CD1c-positive myeloid dendritic cell (primary cell): Measurements from ENCODE around the gene FNIP1.
"Not testable (repeated sequence)": the region's sequence is repeated elsewhere in the genome, so short reads cannot be mapped to it uniquely, and the experiment has no call there.

Source experiments
- DNase-seq: peaks from one replicate; pipeline ENCODE4 v3.0.0-alpha.2; 2016; ENCODE audit errors: extremely low spot score

FNIP1 gene

GRCh38 chr5:131796793-131797693, at the start of gene FNIP1:
Gene FNIP1, minus strand, starts transcription at chr5:131797017. Its CDS starts 96 bp downstream, at chr5:131796921.
- DNase-seq = peak; percentile 99

DNA sequence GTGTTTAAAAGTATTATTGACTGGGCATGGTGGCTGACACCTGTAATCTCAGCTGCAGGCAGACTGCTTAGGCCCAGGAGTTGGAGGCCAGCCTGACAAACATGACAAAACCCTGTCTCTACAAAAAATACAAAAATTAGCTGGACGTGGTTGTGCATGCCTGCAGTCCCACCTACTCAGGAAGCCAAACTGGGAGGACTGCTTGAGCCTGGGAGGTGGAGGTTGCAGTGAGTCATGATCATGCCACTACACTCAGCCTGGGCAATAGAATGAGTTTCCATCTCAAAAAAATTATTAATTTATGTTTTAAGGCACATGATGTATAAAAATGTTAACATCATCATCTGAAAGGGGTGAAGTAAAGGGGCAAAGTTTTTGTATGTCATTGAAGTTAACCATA, 49.7 kb upstream of the FNIP1 start:
- DNase-seq = no peak

- no peak for DNase-seq
These were observed 49.0 kb upstream of the FNIP1 start for GRCh38 chr5:131845828-131846227.

DNA sequence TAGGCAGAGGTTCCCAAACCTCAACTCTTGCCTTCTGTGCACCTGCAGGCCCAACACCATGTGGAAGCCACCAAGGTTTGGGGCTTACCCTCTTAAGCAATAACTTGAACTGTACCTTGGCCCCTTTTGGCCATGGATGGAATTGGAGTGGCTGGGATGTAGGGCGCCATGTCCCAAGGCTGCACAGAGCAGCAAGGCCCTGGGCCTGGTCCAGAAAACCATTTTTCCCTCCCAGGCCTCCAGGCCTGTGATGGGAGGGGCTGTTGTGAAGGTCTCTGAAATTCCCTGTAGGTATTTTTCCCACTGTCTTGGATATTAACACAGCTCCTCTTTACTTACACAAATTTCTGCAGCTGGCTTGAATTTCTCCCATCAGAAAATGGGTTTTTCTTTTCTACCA, 46.2 kb upstream of the FNIP1 start:
- not testable (repeated sequence) for DNase-seq

DNA sequence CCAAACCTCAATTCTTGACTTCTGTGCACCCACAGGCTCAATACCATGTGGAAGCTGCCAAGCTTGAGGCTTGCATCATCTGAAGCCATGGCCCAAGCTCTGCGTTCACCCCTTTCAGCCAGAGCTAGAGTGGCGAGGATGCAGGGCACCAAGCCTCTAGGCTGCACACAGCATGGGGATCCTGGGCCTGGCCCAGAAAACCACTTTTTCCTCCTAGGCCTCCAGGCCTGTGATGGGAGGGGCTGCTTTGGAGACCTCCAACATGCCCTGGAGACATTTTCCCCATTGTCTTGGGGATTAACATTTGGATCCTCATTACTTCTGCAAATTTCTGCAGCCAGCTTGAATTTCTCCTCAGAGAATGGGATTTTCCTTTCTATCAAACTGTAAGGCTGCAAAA, 35.9 kb upstream of the FNIP1 start:
- DNase-seq = not testable (repeated sequence)

- DNase-seq = no peak
These were observed 28.7 kb upstream of the FNIP1 start for GRCh38 chr5:131825404-131826013.

GRCh38 chr5:131824631-131825030, 27.8 kb upstream of the FNIP1 start:
- DNase-seq = no peak

DNA sequence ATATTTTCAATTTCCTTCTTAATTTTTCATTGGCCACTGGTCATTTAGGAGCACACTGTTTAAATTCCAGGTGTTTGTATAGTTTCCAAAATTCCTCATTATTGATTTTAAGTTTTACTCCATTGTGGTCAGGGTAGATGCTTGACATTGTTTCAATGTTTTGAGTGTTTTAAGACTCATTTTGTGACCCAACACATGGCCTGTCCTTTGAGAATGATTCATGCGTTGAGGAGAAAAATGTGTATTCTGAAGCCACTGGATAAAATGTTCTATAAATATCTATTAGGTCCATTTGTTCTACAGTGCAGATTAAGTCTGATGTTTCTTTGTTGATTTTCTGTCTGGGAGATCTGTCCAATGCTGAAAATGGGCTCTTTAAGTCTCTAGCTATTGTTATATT, 24.4 kb upstream of the FNIP1 start:
- DNase-seq = no peak

DNA sequence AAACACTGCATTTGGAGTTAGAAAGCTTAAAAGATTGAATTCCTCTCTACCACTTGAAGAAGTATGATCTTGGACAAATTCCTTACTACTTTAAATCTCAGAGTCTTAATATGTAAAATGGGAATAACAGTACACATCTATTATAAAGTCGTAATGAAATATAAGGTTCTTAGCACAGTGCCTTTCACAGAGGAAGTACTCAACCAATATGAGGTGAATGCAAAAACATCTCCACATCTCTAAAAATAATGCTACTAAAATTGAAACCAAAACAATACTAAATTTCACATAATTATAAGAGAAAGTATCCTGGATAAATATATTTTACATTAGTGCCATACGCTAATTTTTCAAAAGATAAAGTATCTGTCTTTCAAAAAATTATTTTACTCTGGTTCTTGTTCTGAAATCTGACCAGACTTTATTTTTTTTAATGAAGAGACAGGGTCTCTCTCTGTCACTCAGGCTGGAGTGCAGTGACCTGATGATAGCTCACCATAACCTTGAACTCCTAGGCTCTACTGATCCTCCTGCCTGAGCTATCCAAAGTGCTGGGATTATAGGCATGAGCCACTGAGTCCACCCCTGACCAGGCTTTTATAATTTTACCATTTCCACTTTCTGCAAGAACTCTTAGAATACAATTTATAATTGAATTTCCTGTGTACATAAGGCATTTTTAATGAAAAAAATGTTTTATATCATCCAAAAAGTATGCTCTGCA, 21.3 kb upstream of the FNIP1 start:
- DNase-seq = no peak

DNA sequence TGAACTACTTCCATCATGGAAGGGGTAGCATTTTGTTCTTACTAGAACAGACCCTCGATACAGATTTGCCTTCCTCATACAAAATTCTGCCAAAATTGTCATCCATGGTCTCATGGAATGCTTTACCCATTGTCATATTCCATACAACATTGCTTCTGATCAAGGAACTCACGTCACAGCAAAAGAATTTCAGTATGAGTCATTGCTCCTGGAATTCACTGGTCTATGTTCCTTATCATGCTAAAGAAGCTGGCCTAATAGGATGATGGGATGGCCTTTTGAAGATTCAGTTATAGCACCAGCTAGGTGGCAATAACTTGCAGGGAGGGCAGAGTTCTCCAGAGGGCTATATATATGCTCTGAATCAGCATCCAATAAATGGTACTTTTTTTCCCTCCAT, 18.2 kb upstream of the FNIP1 start:
- DNase-seq = no peak

- no peak for DNase-seq
These were observed 15.7 kb upstream of the FNIP1 start for GRCh38 chr5:131812371-131813160.

- no peak for DNase-seq
These were observed 13.9 kb upstream of the FNIP1 start for GRCh38 chr5:131810510-131811249.

GRCh38 chr5:131795879-131796792, 681 bp downstream of the FNIP1 start:
- peak; percentile 70 for DNase-seq

GRCh38 chr5:131795228-131795627, 1.6 kb downstream of the FNIP1 start:
- DNase-seq = peak; percentile 21

GRCh38 chr5:131794586-131794985, 2.2 kb downstream of the FNIP1 start:
- DNase-seq = peak; percentile 73

GRCh38 chr5:131792896-131793295, 3.9 kb downstream of the FNIP1 start:
- DNase-seq = no peak

GRCh38 chr5:131791866-131792265, 5.0 kb downstream of the FNIP1 start:
- DNase-seq = no peak

- DNase-seq = no peak
These were observed 6.3 kb downstream of the FNIP1 start for GRCh38 chr5:131790550-131790949.

DNA sequence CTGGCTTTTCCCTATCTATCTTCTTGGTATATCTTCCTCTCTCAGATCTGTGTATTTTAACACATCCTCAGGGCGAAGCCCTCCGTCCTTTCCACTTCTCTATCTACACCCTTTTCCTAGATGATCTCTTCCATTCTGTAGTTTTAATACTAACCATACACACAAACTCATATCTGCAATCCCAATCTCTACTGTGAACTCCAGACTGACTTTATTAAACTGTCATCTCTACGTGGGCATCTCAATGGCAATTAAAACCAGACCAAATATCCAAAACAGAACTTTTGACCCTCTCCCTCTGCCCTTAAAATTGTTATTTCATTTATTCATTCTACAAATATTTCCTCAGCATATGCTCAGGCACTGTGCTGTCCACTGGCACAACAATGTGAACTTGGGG, 7.1 kb downstream of the FNIP1 start:
- no peak for DNase-seq

DNA sequence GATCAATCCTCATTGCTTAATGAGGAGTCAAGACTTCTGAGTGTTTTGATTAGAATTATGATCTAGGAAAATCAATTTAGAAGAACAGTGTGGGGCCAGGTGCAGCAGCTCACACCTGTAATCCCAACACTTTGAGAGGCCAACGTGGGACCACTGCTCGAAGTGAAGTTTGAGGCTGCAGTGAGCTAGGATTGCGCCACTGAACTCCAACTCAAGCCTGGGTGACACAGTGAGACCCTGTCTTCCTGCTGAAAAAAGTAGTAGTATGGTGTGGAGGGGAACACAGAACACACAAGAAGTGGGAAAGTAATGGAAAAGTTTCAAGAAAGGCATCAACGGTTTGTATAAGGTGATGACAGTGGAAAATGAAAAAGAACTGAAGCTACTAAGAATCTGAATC, 9.1 kb downstream of the FNIP1 start:
- no peak for DNase-seq
